ENCODE results near the gene DCUN1D4.
"Not testable (repeated sequence)": the region's sequence is repeated elsewhere in the genome, so short reads cannot be mapped to it uniquely, and the experiment has no call there.

Gene DCUN1D4

DNA sequence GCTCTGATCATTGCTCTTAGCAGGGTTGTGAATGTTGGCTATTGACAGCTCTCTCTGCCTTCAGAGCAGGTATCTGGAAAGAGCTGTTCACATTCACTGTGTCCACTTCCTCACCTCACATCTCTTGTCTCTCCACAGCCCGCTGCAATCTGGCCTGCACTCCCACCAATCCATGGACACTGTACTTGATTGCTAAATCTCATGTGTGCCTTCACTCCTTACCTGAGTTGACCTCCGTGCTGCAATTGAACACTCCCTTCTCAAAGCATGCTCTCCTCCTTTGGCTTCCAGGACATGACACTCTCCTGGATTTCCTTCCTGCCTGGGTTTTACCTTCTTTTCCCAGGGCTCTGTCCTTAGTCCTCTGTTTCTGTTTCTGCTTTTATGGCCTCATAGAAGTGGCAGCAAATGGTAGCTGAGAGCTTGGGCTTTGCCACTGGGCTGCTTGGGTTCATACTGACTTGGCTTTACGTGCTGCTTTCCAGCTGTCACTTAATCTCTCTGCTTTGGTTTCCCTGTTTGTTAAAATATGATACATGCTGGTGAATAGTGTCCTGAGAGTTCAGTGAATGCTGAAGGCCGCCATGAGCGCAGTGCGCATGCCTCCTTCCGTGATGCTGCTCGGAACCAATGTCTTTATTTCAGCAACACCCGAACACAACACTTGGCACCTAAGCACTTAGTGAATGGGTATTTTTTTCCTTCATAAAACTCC, 29.5 kb downstream of the DCUN1D4 start:
- H3K4me3 ChIP-seq (ENCODE audit: low read depth, low read length): no peak overlapping the region
- H3K36me3 ChIP-seq (ENCODE audit: control insufficient read depth, insufficient read depth, low read length): peaks cover 69% of the 10 kb centered on the region
- H3K9ac ChIP-seq (ENCODE audit: low read length): no peak overlapping the region
- no peaks in the 10 kb centered on the region for H3K4me1 ChIP-seq (ENCODE audit: control insufficient read depth, insufficient read depth, low read length)
- no peaks in the 10 kb centered on the region for H3K9me3 ChIP-seq (ENCODE audit: control insufficient read depth, insufficient read depth, low read depth, low read length)
- H3K27ac ChIP-seq (ENCODE audit: low read depth, low read length): no peak overlapping the region; the same call in 1 of the 2 replicates
- H3K27me3 ChIP-seq (ENCODE audit: control insufficient read depth, insufficient read depth, low read length): no peaks in the 10 kb centered on the region

- Histone ChIP-seq H3K4me1 (ENCODE audit: control insufficient read depth, insufficient read depth, low read length) (no peaks in the 10 kb centered on the region), H3K9me3 (ENCODE audit: control insufficient read depth, insufficient read depth, low read depth, low read length) (no peaks in the 10 kb centered on the region), H3K27me3 (ENCODE audit: control insufficient read depth, insufficient read depth, low read length) (no peaks in the 10 kb centered on the region), H3K36me3 (ENCODE audit: control insufficient read depth, insufficient read depth, low read length) (peaks cover 70% of the 10 kb centered on the region), H3K4me3 (ENCODE audit: low read depth, low read length) (no peak overlapping the region), H3K27ac (ENCODE audit: low read depth, low read length) (no peak overlapping the region), H3K9ac (ENCODE audit: low read length) (no peak overlapping the region)
Observed at GRCh38 chr4:51874551-51874950, 31.6 kb downstream of the DCUN1D4 start.

DNA sequence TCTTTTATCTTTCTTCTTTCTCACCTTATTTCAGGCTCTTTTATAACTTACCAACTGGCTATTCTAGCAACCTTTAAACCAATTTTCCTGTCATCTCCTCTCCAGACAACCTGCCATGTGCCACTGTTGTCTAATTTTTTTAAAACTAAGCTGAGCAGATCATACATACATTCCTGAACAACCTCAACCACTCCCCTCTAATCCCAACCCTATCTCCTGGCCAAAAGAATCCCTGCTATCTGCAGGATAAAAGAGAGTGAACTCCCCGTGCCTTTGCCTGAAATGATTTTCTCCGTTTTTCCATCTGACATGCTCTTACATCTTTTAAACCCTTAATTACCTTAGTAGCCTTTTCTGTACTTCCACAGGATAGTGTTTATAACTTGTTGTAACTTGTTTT, 35.5 kb downstream of the DCUN1D4 start:
- no peak overlapping the region for H3K4me3 ChIP-seq (ENCODE audit: low read depth, low read length)
- 0 out of 2 replicates have a peak, but pooled peaks cover 2% of the 10 kb centered on the region for H3K4me1 ChIP-seq (ENCODE audit: control insufficient read depth, insufficient read depth, low read length)
- 0 out of 2 replicates have a peak overlapping the region, but pooled peaks have one; percentile 33 for H3K27ac ChIP-seq (ENCODE audit: low read depth, low read length)
- H3K9ac ChIP-seq (ENCODE audit: low read length): no peak overlapping the region
- peaks cover 62% of the 10 kb centered on the region for H3K36me3 ChIP-seq (ENCODE audit: control insufficient read depth, insufficient read depth, low read length)
- H3K9me3 ChIP-seq (ENCODE audit: control insufficient read depth, insufficient read depth, low read depth, low read length): no peaks in the 10 kb centered on the region
- no peaks in the 10 kb centered on the region for H3K27me3 ChIP-seq (ENCODE audit: control insufficient read depth, insufficient read depth, low read length)

DNA sequence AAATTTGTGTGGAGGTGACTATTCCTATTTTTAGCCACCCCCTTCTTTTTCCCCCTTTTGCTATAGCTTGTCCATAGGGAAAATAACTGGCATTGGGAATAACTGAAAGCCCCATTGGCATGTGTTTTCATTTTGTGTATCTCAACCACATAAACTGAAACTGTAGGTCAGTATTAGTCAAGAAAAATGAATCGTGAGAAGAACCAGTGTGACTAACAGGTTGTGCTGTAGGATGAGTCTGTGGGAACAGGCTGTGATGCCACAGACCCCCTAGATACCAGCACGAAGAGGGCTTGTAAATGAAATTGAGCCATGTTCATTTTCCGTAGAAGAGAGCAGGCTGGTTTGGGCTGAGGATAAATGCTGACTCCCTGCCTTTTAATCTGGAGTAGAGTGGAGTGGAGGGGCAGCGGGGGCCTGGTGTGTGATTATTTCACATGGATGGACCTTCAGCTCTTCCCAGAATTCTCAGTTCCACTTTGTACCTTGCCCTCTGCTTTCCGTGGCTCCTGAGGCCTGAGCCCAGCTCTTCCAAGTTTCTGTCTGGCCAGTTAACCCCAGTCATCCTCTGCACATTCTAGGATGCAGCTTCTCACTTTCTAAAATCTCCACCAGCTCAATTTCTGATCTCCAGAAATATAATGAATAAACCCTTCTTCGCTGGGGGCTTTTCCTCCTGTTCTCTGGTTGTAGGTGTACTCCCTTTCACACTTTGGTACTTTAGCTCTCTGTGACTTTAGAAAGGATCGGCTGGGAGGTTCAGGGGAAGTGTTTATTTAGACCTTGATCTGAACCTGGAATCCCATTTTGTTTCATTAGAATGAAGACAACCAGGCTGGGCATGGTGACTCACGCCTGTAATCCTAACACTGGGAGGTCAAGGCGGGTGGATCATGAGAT, 37.3 kb downstream of the DCUN1D4 start:
- H3K9ac ChIP-seq (ENCODE audit: low read length): no peak overlapping the region
- no peaks in the 10 kb centered on the region for H3K27me3 ChIP-seq (ENCODE audit: control insufficient read depth, insufficient read depth, low read length)
- no peak overlapping the region for H3K27ac ChIP-seq (ENCODE audit: low read depth, low read length)
- no peak overlapping the region for H3K4me3 ChIP-seq (ENCODE audit: low read depth, low read length)
- H3K4me1 ChIP-seq (ENCODE audit: control insufficient read depth, insufficient read depth, low read length): peaks cover 15% of the 10 kb centered on the region
- H3K9me3 ChIP-seq (ENCODE audit: control insufficient read depth, insufficient read depth, low read depth, low read length): no peaks in the 10 kb centered on the region
- H3K36me3 ChIP-seq (ENCODE audit: control insufficient read depth, insufficient read depth, low read length): peaks cover 44% of the 10 kb centered on the region

- H3K36me3 ChIP-seq (ENCODE audit: control insufficient read depth, insufficient read depth, low read length): peaks cover 47% of the 10 kb centered on the region
- peaks cover 15% of the 10 kb centered on the region for H3K4me1 ChIP-seq (ENCODE audit: control insufficient read depth, insufficient read depth, low read length)
- no peak overlapping the region for H3K4me3 ChIP-seq (ENCODE audit: low read depth, low read length)
- no peaks in the 10 kb centered on the region for H3K27me3 ChIP-seq (ENCODE audit: control insufficient read depth, insufficient read depth, low read length)
- H3K27ac ChIP-seq (ENCODE audit: low read depth, low read length): no peak overlapping the region
- no peaks in the 10 kb centered on the region for H3K9me3 ChIP-seq (ENCODE audit: control insufficient read depth, insufficient read depth, low read depth, low read length)
- no peak overlapping the region for H3K9ac ChIP-seq (ENCODE audit: low read length)
Observed at GRCh38 chr4:51884055-51884454, 41.1 kb downstream of the DCUN1D4 start.

GRCh38 chr4:51884606-51885005, 41.7 kb downstream of the DCUN1D4 start:
- H3K9ac ChIP-seq (ENCODE audit: low read length): no peak overlapping the region
- H3K27ac ChIP-seq (ENCODE audit: low read depth, low read length): no peak overlapping the region
- H3K4me1 ChIP-seq (ENCODE audit: control insufficient read depth, insufficient read depth, low read length): peaks cover 15% of the 10 kb centered on the region
- no peaks in the 10 kb centered on the region for H3K27me3 ChIP-seq (ENCODE audit: control insufficient read depth, insufficient read depth, low read length)
- H3K9me3 ChIP-seq (ENCODE audit: control insufficient read depth, insufficient read depth, low read depth, low read length): no peaks in the 10 kb centered on the region
- H3K36me3 ChIP-seq (ENCODE audit: control insufficient read depth, insufficient read depth, low read length): peaks cover 47% of the 10 kb centered on the region
- no peak overlapping the region for H3K4me3 ChIP-seq (ENCODE audit: low read depth, low read length)

- H3K4me1 ChIP-seq (ENCODE audit: control insufficient read depth, insufficient read depth, low read length): peaks cover 15% of the 10 kb centered on the region
- H3K27me3 ChIP-seq (ENCODE audit: control insufficient read depth, insufficient read depth, low read length): no peaks in the 10 kb centered on the region
- no peaks in the 10 kb centered on the region for H3K9me3 ChIP-seq (ENCODE audit: control insufficient read depth, insufficient read depth, low read depth, low read length)
- H3K4me3 ChIP-seq (ENCODE audit: low read depth, low read length): no peak overlapping the region
- H3K9ac ChIP-seq (ENCODE audit: low read length): no peak overlapping the region
- H3K36me3 ChIP-seq (ENCODE audit: control insufficient read depth, insufficient read depth, low read length): peaks cover 43% of the 10 kb centered on the region
- no peak overlapping the region for H3K27ac ChIP-seq (ENCODE audit: low read depth, low read length)
Observed at GRCh38 chr4:51885363-51885762, 42.4 kb downstream of the DCUN1D4 start.

- Histone ChIP-seq H3K27ac (ENCODE audit: low read depth, low read length) (no peak overlapping the region), H3K9ac (ENCODE audit: low read length) (no peak overlapping the region), H3K36me3 (ENCODE audit: control insufficient read depth, insufficient read depth, low read length) (peaks cover 49% of the 10 kb centered on the region), H3K27me3 (ENCODE audit: control insufficient read depth, insufficient read depth, low read length) (no peaks in the 10 kb centered on the region), H3K9me3 (ENCODE audit: control insufficient read depth, insufficient read depth, low read depth, low read length) (no peaks in the 10 kb centered on the region), H3K4me1 (ENCODE audit: control insufficient read depth, insufficient read depth, low read length) (0 out of 2 replicates have a peak, but pooled peaks cover 2% of the 10 kb centered on the region), H3K4me3 (ENCODE audit: low read depth, low read length) (no peak overlapping the region)
Observed at GRCh38 chr4:51890760-51891159, 47.8 kb downstream of the DCUN1D4 start.

DNA sequence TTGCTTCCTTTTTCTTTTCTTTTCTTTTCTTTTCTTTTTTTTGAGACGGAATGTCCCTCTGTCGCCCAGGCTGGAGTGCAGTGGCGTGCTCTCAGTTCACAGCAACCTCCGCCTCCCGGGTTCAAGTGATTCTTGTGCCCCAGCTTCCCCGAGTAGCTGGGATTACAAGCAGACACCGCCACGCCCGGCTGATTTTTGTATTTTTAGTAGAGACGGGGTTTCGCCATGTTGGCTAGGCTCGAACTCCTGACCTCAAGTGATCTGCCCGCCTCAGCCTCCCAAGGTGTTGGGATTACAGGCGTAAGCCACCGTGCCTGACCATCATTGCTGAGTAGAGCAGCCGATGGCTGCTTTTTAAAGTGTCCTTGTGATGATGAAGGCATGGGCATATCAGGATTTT, 50.4 kb downstream of the DCUN1D4 start:
- H3K27ac ChIP-seq (ENCODE audit: low read depth, low read length); H3K4me3 ChIP-seq (ENCODE audit: low read depth, low read length); H3K27me3 ChIP-seq (ENCODE audit: control insufficient read depth, insufficient read depth, low read length); H3K4me1 ChIP-seq (ENCODE audit: control insufficient read depth, insufficient read depth, low read length); H3K9ac ChIP-seq (ENCODE audit: low read length); H3K9me3 ChIP-seq (ENCODE audit: control insufficient read depth, insufficient read depth, low read depth, low read length): not testable (repeated sequence)
- H3K36me3 ChIP-seq (ENCODE audit: control insufficient read depth, insufficient read depth, low read length): peaks cover 40% of the 10 kb centered on the region

- Histone ChIP-seq H3K36me3 (ENCODE audit: control insufficient read depth, insufficient read depth, low read length) (peaks cover 41% of the 10 kb centered on the region), H3K4me3 (ENCODE audit: low read depth, low read length) (no peak overlapping the region), H3K27me3 (ENCODE audit: control insufficient read depth, insufficient read depth, low read length) (no peaks in the 10 kb centered on the region), H3K9me3 (ENCODE audit: control insufficient read depth, insufficient read depth, low read depth, low read length) (no peaks in the 10 kb centered on the region), H3K9ac (ENCODE audit: low read length) (no peak overlapping the region), H3K4me1 (ENCODE audit: control insufficient read depth, insufficient read depth, low read length) (peaks cover 6% of the 10 kb centered on the region; the same call in 1 of the 2 replicates), H3K27ac (ENCODE audit: low read depth, low read length) (no peak overlapping the region)
Observed at GRCh38 chr4:51894059-51894645, 51.2 kb downstream of the DCUN1D4 start.

DNA sequence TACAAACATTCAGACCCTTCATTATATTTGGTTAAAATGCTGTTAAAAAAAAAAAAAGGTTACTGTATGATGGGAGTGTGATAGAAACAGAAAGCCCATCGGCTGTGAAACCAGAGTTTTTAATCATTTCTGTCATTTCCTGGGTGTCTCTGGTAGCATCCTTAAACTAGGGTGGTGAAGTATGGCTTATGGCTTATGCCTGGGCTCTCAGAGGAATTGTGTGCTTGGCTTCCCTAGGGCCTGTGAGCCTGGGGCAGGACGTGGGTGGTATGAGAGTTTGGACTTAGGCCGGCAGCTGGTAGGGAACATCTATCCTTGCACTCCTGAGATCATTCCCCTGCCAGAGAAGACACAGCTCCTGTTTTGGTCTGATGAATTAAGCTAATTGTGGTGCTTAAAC, 52.2 kb downstream of the DCUN1D4 start:
- Histone ChIP-seq H3K27me3 (ENCODE audit: control insufficient read depth, insufficient read depth, low read length) (no peaks in the 10 kb centered on the region), H3K4me3 (ENCODE audit: low read depth, low read length) (no peak overlapping the region), H3K9ac (ENCODE audit: low read length) (no peak overlapping the region), H3K4me1 (ENCODE audit: control insufficient read depth, insufficient read depth, low read length) (peaks cover 6% of the 10 kb centered on the region; the same call in 1 of the 2 replicates), H3K9me3 (ENCODE audit: control insufficient read depth, insufficient read depth, low read depth, low read length) (no peaks in the 10 kb centered on the region), H3K36me3 (ENCODE audit: control insufficient read depth, insufficient read depth, low read length) (peaks cover 45% of the 10 kb centered on the region), H3K27ac (ENCODE audit: low read depth, low read length) (no peak overlapping the region)

All from HUES6 (cell line).